ENCODE data around the gene EIF1AY. TPM values are rescaled to one million over a fixed set of nuclear protein-coding genes. Genes with fewer than 3 reads are reported as not detected.

The EIF1AY gene, protein sequence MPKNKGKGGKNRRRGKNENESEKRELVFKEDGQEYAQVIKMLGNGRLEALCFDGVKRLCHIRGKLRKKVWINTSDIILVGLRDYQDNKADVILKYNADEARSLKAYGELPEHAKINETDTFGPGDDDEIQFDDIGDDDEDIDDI
- 209 TPM for total RNA-seq
- long read RNA-seq, transcript EIF1AY-201 (7 exons, 1,390 nt): major isoform, 99 of 107 reads
- long read RNA-seq, partial matches to known transcripts: 2 of 107 reads
- long read RNA-seq, other reads (novel, unspliced or antisense): 3 of 107 reads

DNA sequence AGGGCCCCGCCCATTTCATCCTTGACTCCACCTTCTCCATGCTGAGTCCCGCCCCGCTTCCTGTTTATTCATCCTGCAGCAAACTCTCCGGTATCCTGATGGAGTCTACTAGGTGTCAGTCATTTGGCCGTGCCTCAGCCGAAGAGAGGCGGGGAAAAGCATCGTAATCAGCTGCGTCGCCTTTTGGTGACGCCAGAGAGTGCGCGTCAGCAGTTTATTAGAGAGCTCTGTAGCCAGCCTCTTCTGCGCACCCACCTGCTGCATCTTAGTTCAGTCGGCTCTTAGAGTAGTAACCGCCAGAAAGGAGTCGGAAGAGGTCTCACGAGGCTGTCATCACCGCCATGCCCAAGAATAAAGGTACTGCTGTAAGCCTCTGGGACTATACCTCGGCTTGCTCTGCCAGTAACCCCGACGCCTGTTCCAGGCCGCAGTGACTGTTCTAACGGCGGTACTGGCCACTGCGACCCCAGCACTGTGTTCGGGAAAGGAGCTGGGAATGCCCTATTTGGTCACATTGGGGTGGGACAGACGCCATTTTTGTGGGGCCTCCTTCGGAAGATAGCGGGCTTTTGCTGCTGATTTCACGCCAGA lies at the start of gene EIF1AY:
EIF1AY (plus strand) TSS at position 246 of the 591 bp plus-strand sequence; CDS start at position 342, 96 bp downstream.
- Histone ChIP-seq H3K27me3 (ENCODE audit: low read depth) (no peaks in the 10 kb centered on the region), H3K36me3 (no peaks in the 10 kb centered on the region), H3K9me3 (replicated peaks) (no peaks in the 10 kb centered on the region), H3K27ac (replicated peaks) (peak within 1 kb of the TSS; percentile 90), H3K4me3 (peak within 1 kb of the TSS; percentile 78), H3K4me1 (peaks cover 12% of the 10 kb centered on the region)
- TF ChIP-seq, protein P1, sequence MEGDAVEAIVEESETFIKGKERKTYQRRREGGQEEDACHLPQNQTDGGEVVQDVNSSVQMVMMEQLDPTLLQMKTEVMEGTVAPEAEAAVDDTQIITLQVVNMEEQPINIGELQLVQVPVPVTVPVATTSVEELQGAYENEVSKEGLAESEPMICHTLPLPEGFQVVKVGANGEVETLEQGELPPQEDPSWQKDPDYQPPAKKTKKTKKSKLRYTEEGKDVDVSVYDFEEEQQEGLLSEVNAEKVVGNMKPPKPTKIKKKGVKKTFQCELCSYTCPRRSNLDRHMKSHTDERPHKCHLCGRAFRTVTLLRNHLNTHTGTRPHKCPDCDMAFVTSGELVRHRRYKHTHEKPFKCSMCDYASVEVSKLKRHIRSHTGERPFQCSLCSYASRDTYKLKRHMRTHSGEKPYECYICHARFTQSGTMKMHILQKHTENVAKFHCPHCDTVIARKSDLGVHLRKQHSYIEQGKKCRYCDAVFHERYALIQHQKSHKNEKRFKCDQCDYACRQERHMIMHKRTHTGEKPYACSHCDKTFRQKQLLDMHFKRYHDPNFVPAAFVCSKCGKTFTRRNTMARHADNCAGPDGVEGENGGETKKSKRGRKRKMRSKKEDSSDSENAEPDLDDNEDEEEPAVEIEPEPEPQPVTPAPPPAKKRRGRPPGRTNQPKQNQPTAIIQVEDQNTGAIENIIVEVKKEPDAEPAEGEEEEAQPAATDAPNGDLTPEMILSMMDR (IDR thresholded peaks at IDR 0.05; ENCODE audit: borderline replicate concordance): no peak
- intact Hi-C loops (cut with micrococcal nuclease): no loop called here
- DNase-seq: peak; percentile 88

DNA sequence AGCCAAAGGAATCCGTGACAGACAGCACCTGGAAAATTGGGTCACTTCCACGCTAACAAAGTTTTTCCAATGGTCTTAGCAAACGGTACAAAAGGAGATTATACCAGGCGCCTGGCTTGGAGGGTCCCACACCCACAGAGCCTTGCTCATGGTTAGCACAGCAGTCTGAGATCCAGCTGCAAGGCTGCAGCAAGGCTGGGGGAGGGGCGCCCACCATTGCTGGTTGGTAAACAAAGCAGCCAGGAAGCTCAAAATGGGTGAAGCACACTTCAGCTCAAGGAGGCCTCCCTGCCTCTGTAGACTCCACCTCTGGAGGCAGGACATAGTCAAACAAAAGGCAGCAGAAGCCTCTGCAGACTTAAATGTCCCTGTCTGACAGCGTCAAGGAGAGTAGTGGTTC lies 47.1 kb upstream of the EIF1AY start:
- Histone ChIP-seq H3K27me3 (ENCODE audit: low read depth) (no peaks in the 10 kb centered on the region), H3K4me1 (peaks cover 6% of the 10 kb centered on the region), H3K4me3 (no peak overlapping the region), H3K9me3 (replicated peaks) (no peaks in the 10 kb centered on the region), H3K36me3 (no peaks in the 10 kb centered on the region), H3K27ac (replicated peaks) (no peak overlapping the region)
- TF ChIP-seq, protein P1 (IDR thresholded peaks at IDR 0.05; ENCODE audit: borderline replicate concordance): no peak
- no peak for DNase-seq
- intact Hi-C loops (cut with micrococcal nuclease): no loop called here

DNA sequence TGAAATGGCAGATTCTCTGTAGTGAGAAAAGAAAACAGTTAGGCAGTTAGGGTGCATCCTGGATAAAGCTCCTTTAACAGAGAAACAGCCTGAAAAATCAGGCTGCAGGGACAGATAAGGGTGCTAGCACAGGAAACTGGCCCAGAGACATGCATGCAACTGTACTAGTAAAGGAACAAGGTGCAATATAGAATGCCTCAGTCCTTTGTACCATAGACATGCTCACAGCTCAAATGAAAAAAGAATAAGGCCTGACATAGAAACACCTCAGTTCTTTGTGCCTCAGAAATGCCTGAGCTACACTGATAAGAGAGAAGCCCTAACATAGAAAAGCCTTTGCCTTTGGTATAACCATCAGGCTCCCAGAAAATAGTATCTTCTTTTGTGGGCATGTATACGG lies 37.4 kb upstream of the EIF1AY start:
- Histone ChIP-seq H3K27me3 (ENCODE audit: low read depth) (no peaks in the 10 kb centered on the region), H3K9me3 (replicated peaks) (no peaks in the 10 kb centered on the region), H3K36me3 (no peaks in the 10 kb centered on the region), H3K27ac (replicated peaks) (no peak overlapping the region), H3K4me1 (peaks cover 7% of the 10 kb centered on the region), H3K4me3 (no peak overlapping the region)
- no peak for DNase-seq
- TF ChIP-seq, protein P1 (IDR thresholded peaks at IDR 0.05; ENCODE audit: borderline replicate concordance): no peak
- intact Hi-C loops (cut with micrococcal nuclease): no loop called here

DNA sequence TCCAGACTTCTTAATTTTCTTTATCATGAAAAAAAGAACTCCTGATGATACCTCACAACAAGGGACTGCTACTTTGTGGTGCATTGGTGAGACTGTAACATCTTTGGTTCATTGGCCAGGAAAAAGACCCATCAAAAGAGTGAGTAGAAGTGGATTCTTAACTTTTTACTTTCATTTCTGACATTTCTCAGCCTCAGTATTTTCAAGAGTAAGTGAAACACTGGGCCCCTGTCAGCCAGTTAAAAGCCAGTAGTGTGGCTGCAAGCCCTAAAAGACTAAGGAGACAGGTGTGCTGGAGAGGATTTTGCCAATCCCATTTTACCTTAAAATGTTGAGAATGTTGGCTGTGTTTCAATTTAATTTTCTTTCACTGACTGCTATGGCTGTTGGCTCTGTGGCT lies 36.6 kb upstream of the EIF1AY start:
- Histone ChIP-seq H3K27ac (replicated peaks) (no peak overlapping the region), H3K9me3 (replicated peaks) (no peaks in the 10 kb centered on the region), H3K4me1 (peaks cover 7% of the 10 kb centered on the region), H3K27me3 (ENCODE audit: low read depth) (no peaks in the 10 kb centered on the region), H3K36me3 (no peaks in the 10 kb centered on the region), H3K4me3 (no peak overlapping the region)
- TF ChIP-seq, protein P1 (IDR thresholded peaks at IDR 0.05; ENCODE audit: borderline replicate concordance): no peak
- intact Hi-C loops (cut with micrococcal nuclease): no loop called here
- no peak for DNase-seq

DNA sequence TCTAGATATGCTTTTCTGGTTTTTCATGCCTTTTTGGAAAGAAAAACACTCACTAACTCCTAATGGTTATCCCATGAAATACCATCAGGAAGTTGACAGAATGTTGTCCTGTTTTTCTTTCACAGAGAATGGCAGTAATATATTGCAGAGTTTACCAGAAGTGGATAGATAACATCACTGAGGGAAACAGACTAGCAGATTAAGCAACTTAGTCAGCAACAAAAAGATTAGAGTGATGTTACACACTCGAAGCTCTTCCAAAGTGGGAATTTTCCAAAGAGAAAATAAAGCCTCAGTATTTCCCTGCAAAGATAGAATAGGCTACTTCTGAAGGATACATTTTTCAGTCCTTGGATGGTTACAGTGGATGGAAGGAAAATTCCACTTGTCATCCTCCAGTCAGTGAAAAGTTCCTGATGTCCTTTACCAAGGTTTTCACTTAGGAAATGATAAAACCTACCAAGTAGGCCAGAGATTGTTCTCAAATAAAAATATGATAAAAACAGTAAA lies 31.1 kb upstream of the EIF1AY start:
- intact Hi-C loops (cut with micrococcal nuclease): no loop called here
- TF ChIP-seq, protein P1 (IDR thresholded peaks at IDR 0.05; ENCODE audit: borderline replicate concordance): no peak

More for the DNA sequence above, 31.1 kb upstream of the EIF1AY start:
- Histone ChIP-seq H3K4me3 (no peak overlapping the region), H3K9me3 (replicated peaks) (peaks cover 11% of the 10 kb centered on the region), H3K27ac (replicated peaks) (peak overlapping the region; percentile 51), H3K4me1 (peaks cover 13% of the 10 kb centered on the region), H3K27me3 (ENCODE audit: low read depth) (no peaks in the 10 kb centered on the region), H3K36me3 (no peaks in the 10 kb centered on the region)
- no peak for DNase-seq

Data from left ventricle myocardium inferior (tissue), 1 donor.